Measurements from ENCODE around the gene LDLRAD2. TPM values are rescaled to one million over a fixed set of nuclear protein-coding genes. Genes with fewer than 3 reads are reported as not detected.
A peak's percentile ranks its signal among the peaks of the same experiment; 100 is the strongest.

LDLRAD2 gene
- total and polyA plus RNA-seq, 2 of the 4 experiments (the other 2 are of a cell fraction), result 0.05 TPM; not detected in 1

DNA sequence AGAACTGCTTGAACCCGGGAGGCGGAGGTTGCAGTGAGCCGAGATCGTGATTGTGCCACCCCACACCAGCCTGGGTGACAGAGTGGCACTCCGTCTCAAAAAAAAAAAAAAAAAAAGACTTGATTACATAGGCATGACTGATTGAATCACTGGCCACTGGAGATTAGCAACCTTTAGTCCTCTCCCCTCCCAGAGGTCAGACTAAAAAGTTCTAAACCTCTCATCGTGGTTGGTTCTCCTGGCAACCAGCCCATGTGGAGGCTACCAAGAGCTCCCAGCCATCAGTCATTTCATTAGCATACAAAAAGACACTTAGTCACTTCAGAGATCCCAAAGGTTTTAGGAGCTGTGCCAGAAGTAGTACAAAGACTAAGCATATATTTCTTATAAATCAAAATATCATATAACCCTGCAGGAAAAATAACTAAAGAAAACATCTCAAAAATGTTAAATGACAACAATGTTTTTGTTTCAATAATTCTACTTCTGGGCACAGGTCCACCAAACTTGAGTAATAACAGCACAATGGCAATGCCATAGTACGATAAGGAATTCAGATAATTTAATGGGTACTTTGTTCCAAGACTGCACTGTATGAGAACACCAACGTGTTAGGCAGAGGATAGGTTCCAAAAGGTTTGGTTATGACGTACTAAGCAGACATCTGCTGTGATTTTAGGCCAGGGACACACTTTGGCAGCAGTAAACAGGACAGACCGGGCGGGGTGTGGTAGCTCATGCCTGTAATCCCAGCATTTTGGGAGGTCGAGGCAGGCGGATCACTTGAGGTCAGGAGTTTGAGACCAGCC lies 47.2 kb upstream of the LDLRAD2 start:
- Histone ChIP-seq H4K5ac (ENCODE audit: low read depth, low read length) (no peak overlapping the region), H2BK15ac (ENCODE audit: low read depth, low read length) (no peak overlapping the region), H2AK5ac (ENCODE audit: low read depth, low read length) (no peak overlapping the region; the same call in 1 of the 2 replicates), H2BK5ac (ENCODE audit: low read depth, low read length, poor library complexity, severe bottlenecking) (peak overlapping the region; percentile 35), H3K36me3 (ENCODE audit: control insufficient read depth, insufficient read depth, low read length) (no peaks in the 10 kb centered on the region), H3K23ac (ENCODE audit: low read depth, low read length) (no peak overlapping the region), H3K9ac (ENCODE audit: low read depth, low read length) (no peak overlapping the region), H4K8ac (ENCODE audit: low read depth in 2 of 2, low read length in 2 of 2) (no peak overlapping the region; a peak in 1 of 4 replicates), H2AK9ac (replicated peaks; ENCODE audit: low read depth, low read length, poor library complexity) (no peak overlapping the region), H3K4me1 (ENCODE audit: control insufficient read depth, insufficient read depth, low read length) (peaks cover 12% of the 10 kb centered on the region), H3K9me1 (ENCODE audit: insufficient read depth, low read length) (peaks cover 29% of the 10 kb centered on the region), H3K4ac (ENCODE audit: low read depth, low read length) (no peak overlapping the region), H3K14ac (replicated peaks; ENCODE audit: low read depth, low read length) (no peak overlapping the region), H3K18ac (ENCODE audit: low read depth, low read length) (no peak overlapping the region), H3K9me3 (ENCODE audit: control insufficient read depth, insufficient read depth, low read length) (no peaks in the 10 kb centered on the region), H4K91ac (ENCODE audit: insufficient read depth, low read depth, low read length) (no peak overlapping the region), H2BK20ac (ENCODE audit: low read depth, low read length) (no peak overlapping the region), H3K4me3 (ENCODE audit: insufficient read depth, low read depth, low read length) (no peak overlapping the region), H3K56ac (ENCODE audit: extremely low read depth, insufficient read depth, low read length) (no peak overlapping the region), H3K4me2 (ENCODE audit: low read depth, low read length) (no peak overlapping the region), H3K27me3 (ENCODE audit: control insufficient read depth, insufficient read depth, low read length) (no peaks in the 10 kb centered on the region), H3K27ac (ENCODE audit: insufficient read depth, low read length) (peak overlapping the region; percentile 75; the same call in 1 of the 2 replicates), H4K20me1 (ENCODE audit: insufficient read depth, low read length) (peaks cover 90% of the 10 kb centered on the region), H2BK120ac (ENCODE audit: low read depth, low read length) (no peak overlapping the region), H3K79me1 (ENCODE audit: low read depth in 1 of 2, low read length in 2 of 2) (peaks cover 59 to 90% of the 10 kb centered on the region in 2 experiments), H2AFZ (replicated peaks; ENCODE audit: low read length, poor library complexity) (no peak overlapping the region)
- DNase-seq (peak; percentile 83), ATAC-seq (ENCODE audit: low read depth) (peak; percentile 92)
- ChIA-PET CTCF (no interaction called here), POLR2A (ENCODE audit: unreplicated experiment) (no interaction called here)
- WGBS, 2 experiments (ENCODE audit: extremely low coverage in 2 of 2, insufficient read length in 1 of 2), result 61% methylated on average over 5 of the region's 13 CpGs; no CpG with 5 or more reads in 1 of the 2 experiments
- intact Hi-C loops (cut with micrococcal nuclease) (no loop called here), in situ Hi-C loops (cut with MboI; ENCODE audit: low sequenced_read_pairs) (no loop called here), dilution Hi-C loops (cut with HindIII; ENCODE audit: low sequenced_read_pairs, unreplicated experiment) (no loop called here)
- TF ChIP-seq, protein P1, sequence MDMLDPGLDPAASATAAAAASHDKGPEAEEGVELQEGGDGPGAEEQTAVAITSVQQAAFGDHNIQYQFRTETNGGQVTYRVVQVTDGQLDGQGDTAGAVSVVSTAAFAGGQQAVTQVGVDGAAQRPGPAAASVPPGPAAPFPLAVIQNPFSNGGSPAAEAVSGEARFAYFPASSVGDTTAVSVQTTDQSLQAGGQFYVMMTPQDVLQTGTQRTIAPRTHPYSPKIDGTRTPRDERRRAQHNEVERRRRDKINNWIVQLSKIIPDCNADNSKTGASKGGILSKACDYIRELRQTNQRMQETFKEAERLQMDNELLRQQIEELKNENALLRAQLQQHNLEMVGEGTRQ (IDR thresholded peaks at IDR 0.05; ENCODE audit: low read depth, low read length), result no peak
- TF ChIP-seq, protein P2, sequence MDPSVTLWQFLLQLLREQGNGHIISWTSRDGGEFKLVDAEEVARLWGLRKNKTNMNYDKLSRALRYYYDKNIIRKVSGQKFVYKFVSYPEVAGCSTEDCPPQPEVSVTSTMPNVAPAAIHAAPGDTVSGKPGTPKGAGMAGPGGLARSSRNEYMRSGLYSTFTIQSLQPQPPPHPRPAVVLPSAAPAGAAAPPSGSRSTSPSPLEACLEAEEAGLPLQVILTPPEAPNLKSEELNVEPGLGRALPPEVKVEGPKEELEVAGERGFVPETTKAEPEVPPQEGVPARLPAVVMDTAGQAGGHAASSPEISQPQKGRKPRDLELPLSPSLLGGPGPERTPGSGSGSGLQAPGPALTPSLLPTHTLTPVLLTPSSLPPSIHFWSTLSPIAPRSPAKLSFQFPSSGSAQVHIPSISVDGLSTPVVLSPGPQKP (IDR thresholded peaks at IDR 0.05; ENCODE audit: borderline replicate concordance, low read depth, low read length), result no peak
- no peak for TF ChIP-seq BHLHE40 (IDR thresholded peaks at IDR 0.05; ENCODE audit: low read depth, low read length)
- TF ChIP-seq CEBPB (IDR thresholded peaks at IDR 0.05; ENCODE audit: low read depth, low read length), result peak; percentile 73
- no peak for TF ChIP-seq POLR2A (IDR thresholded peaks at IDR 0.05; ENCODE audit: low read depth, low read length)
- TF ChIP-seq MAZ (IDR thresholded peaks at IDR 0.05; ENCODE audit: borderline replicate concordance, low read depth, low read length), result no peak
- BruUV-seq (replicated peaks), result no TSS peak

Data from IMR-90 (cell line).